Ascending aorta (tissue), 2 donors: ENCODE measurements around the gene RPS6KA4. TPM values are rescaled to one million over a fixed set of nuclear protein-coding genes. Genes with fewer than 3 reads are reported as not detected.
"Not testable (repeated sequence)": the region's sequence is repeated elsewhere in the genome, so short reads cannot be mapped to it uniquely, and the experiment has no call there.

Source experiments
- DNase-seq, 2 donors: peaks; one replicate each; pipeline ENCODE4 v3.0.0-alpha.2; 2019; ENCODE audit warnings: low spot score in 2 of 2
- H3K27ac ChIP-seq, 2 donors: fragments of 200-600 bp; sonication (generic); one replicate each; pipeline ENCODE4 v1.5.1; 2016 to 2017; ENCODE audit warnings: mild to moderate bottlenecking in 1 of 2
- H3K27me3 ChIP-seq: fragments of 200-600 bp; sonication (generic); one replicate; pipeline ENCODE4 v1.5.1; 2017
- H3K36me3 ChIP-seq, 2 donors: fragments of 200-600 bp; sonication (generic); one replicate each; pipeline ENCODE4 v1.5.1; 2016
- H3K4me1 ChIP-seq, 2 donors: fragments of 200-600 bp; sonication (generic); one replicate each; pipeline ENCODE4 v1.5.1; 2016 to 2017; ENCODE audit warnings: mild to moderate bottlenecking in 1 of 2
- H3K4me3 ChIP-seq, 2 donors: fragments of 200-600 bp; sonication (generic); one replicate each; pipeline ENCODE4 v1.5.1; 2016 to 2017; ENCODE audit warnings: mild to moderate bottlenecking in 1 of 2
- H3K9me3 ChIP-seq, 2 donors: fragments of 200-600 bp; sonication (generic); one replicate each; pipeline ENCODE4 v1.5.1; 2016
- CTCF ChIP-seq, 3 experiments: fragments of 200-600 bp in 2 of 3; fragments of 450-650 bp in 1 of 3; sonication (generic) in 2 of 3; IDR thresholded peaks; one replicate each; pipeline ENCODE4 v1.5.1; 2016 to 2019; ENCODE audit warnings: antibody characterized with exemption in 3 of 3, mild to moderate bottlenecking in 1 of 3, moderate library complexity in 1 of 3
- intact Hi-C: fragments of 100-400 bp; cut with DNase I; formaldehyde crosslinking; loops from one replicate; pipeline ENCODE4 v1.15.1; 2023
- total RNA-seq: library from RNA; depleted of rRNA; stranded (reverse); fragments of >200 nt; gene quantifications from one replicate; pipeline ENCODE4 v1.1.0, GENCODE V29; 2016

RPS6KA4 gene
- total RNA-seq, 1 donor from 2014 or later, result 81.5 TPM

- intact Hi-C loops, result no loop called here
- no peak for TF ChIP-seq CTCF (IDR thresholded peaks at IDR 0.05)
- peaks cover 9 to 26% of the 10 kb centered on the region in 2 donors for H3K36me3 ChIP-seq
- DNase-seq, result no peak
- H3K27ac ChIP-seq, result no peak overlapping the region
- no peak overlapping the region for H3K4me3 ChIP-seq
- H3K27me3 ChIP-seq, result no peaks in the 10 kb centered on the region
- H3K9me3 ChIP-seq, result no peaks in the 10 kb centered on the region
- peaks cover 7 to 10% of the 10 kb centered on the region in 2 donors for H3K4me1 ChIP-seq
Measured at GRCh38 chr11:64320556-64320955, 38.4 kb upstream of the RPS6KA4 start.

- no peak overlapping the region for H3K4me3 ChIP-seq
- H3K36me3 ChIP-seq, result peaks cover 9 to 21% of the 10 kb centered on the region in 2 donors
- no peak overlapping the region for H3K27ac ChIP-seq
- H3K9me3 ChIP-seq, result no peaks in the 10 kb centered on the region
- DNase-seq, result no peak
- TF ChIP-seq CTCF (IDR thresholded peaks at IDR 0.05), result no peak
- no peaks in the 10 kb centered on the region for H3K27me3 ChIP-seq
- intact Hi-C loops, result no loop called here
- peaks cover 7 to 10% of the 10 kb centered on the region in 2 donors for H3K4me1 ChIP-seq
Measured at GRCh38 chr11:64321026-64321425, 37.9 kb upstream of the RPS6KA4 start.

DNA sequence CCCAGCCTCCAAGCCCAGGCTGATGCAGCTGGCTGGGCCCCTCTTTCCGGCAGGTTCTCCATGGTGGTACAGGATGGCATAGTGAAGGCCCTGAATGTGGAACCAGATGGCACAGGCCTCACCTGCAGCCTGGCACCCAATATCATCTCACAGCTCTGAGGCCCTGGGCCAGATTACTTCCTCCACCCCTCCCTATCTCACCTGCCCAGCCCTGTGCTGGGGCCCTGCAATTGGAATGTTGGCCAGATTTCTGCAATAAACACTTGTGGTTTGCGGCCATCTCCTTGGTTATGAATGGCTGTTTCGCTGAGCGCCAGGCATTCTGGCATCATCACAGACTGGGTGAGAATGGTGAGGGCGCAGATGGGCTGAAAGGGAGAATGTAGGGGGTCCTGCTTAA, 37.4 kb upstream of the RPS6KA4 start:
- intact Hi-C loops, result no loop called here
- no peaks in the 10 kb centered on the region for H3K9me3 ChIP-seq
- H3K36me3 ChIP-seq, result peaks cover 9 to 18% of the 10 kb centered on the region in 2 donors
- H3K27me3 ChIP-seq, result no peaks in the 10 kb centered on the region
- no peak overlapping the region for H3K27ac ChIP-seq
- DNase-seq, result no peak
- no peak overlapping the region for H3K4me3 ChIP-seq
- peaks cover 7% of the 10 kb centered on the region in 2 donors for H3K4me1 ChIP-seq
- no peak for TF ChIP-seq CTCF (IDR thresholded peaks at IDR 0.05)

DNA sequence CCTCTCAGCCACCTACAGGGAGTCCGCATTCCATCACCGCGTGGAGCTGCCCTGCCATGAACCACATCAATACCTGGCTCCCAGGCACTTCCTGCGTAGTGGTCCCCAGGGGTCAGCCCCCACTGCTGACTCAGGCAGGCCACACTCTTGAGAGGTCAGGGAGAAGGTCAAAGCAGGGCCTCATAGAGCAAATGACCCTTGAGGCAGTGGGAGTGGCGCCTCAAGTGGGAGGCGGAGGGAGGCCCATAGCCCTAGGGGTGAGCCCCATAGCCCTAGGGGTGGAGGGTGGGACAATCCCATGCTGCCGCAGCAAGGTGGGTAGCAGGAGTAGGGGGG, 36.1 kb upstream of the RPS6KA4 start:
- intact Hi-C loops, result no loop called here
- TF ChIP-seq CTCF (IDR thresholded peaks at IDR 0.05), result no peak
- no peak for DNase-seq
- no peak overlapping the region for H3K4me3 ChIP-seq
- H3K9me3 ChIP-seq, result no peaks in the 10 kb centered on the region
- H3K4me1 ChIP-seq, result peaks cover 6 to 7% of the 10 kb centered on the region in 2 donors
- H3K36me3 ChIP-seq, result peaks cover 9 to 18% of the 10 kb centered on the region in 2 donors
- no peaks in the 10 kb centered on the region for H3K27me3 ChIP-seq
- no peak overlapping the region for H3K27ac ChIP-seq

- no peak overlapping the region for H3K4me3 ChIP-seq
- no peak for TF ChIP-seq CTCF (IDR thresholded peaks at IDR 0.05)
- no peaks in the 10 kb centered on the region for H3K27me3 ChIP-seq
- H3K36me3 ChIP-seq, result peaks cover 9 to 18% of the 10 kb centered on the region in 2 donors
- intact Hi-C loops, result no loop called here
- no peak for DNase-seq
- H3K4me1 ChIP-seq, result peaks cover 6 to 7% of the 10 kb centered on the region in 2 donors
- no peak overlapping the region for H3K27ac ChIP-seq
- H3K9me3 ChIP-seq, result no peaks in the 10 kb centered on the region
Measured at GRCh38 chr11:64323373-64323772, 35.6 kb upstream of the RPS6KA4 start.

DNA sequence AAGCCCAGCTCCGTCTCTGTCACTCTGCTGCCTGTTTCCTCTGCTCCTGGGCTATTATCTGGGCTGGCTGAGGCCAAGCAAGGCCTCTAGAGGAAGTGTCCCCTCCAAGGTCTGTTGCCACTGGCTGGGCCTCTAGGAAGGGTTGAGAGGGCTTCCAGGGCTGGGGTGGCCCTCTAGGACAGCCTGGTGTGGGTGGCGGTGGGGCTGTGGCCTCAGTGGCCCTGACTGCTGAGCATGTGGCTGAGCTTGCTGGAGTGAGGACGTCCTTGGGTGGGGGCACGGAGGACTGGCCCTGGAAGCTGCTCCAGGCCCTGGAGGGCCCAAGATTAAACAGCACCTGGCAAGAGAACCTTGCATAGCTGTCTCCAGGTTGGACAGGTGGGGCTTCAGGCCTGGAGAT, 35.0 kb upstream of the RPS6KA4 start:
- intact Hi-C loops, H3K9me3 ChIP-seq, H3K27ac ChIP-seq, H3K4me1 ChIP-seq, H3K27me3 ChIP-seq, DNase-seq, H3K4me3 ChIP-seq: not testable (repeated sequence)
- peaks cover 9 to 18% of the 10 kb centered on the region in 2 donors for H3K36me3 ChIP-seq
